ENCODE data around the gene LRRK2.

The LRRK2 gene

DNA sequence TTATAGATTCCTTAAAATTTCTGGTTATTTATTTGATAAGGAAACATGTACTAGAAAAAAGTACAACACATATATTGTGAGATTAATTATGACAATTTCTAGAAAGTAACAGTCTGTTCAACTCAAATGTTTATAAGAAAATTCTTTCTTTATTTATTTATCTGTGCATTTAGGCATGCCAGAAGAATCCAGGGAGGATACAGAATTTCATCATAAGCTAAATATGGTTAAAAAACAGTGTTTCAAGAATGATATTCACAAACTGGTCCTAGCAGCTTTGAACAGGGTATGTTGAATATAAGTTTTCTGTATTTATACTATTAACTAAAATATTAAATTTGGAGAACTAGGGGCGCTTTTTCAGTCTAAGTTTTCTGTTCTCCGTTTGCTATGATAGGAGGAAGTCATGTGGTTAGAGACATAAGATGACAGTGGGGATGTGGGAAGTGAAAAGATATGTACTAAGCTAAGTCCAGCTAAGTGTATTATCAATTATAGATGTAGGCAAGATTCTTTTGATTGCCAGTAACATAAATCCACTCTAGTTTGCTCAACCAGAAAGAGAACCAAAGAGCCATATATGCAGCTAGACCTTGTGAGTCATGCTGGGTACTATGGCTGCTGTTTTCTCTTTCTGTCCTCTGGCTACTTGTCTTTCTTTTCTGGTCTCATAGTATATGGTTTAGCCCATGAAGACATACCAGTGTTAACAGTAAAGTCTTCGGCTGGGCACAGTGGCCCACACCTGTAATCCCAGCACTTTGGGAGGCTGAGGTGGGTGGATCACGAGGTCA, 39.0 kb downstream of the LRRK2 start (continued):
- TF ChIP-seq ZNF248 (tag by site-specific recombination; IDR thresholded peaks at IDR 0.05) (no peak), ZNF175 (tag by site-specific recombination; IDR thresholded peaks at IDR 0.05) (no peak), ZNF433 (tag by site-specific recombination; IDR thresholded peaks at IDR 0.05; ENCODE audit: low read depth) (no peak)

DNA sequence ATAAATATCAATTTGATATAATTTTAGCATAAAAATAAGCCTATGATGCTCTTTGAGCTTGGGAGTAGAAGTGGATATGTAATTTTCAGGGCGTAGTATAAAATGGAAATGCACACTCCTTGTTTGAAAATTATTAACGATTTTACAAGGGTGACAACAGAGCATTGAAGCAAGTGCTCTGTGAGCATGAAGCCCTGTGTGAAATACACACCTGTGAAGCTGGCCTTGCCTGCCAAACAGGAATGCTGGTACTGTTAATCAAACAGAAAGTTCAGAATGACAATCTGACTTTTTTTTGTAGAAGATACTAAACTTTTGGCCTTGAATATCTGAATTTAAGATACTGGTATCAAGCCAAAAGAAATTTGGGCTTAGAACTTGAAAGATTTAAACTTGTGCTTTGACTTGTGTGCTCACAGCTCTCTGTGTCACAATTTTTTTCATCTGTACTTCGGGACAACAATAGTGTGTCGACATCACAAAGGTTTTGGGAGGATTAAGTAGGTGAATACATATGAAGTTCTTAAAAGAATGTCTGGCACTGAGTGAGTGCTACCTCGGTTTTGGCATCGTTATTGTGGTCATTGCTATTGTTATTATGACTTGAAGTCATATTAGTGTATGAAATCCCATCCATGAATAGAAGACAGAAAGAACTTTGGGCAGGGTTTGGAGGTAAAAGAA, 47.3 kb downstream of the LRRK2 start:
- no peaks in the 10 kb centered on the region for H3K36me3 ChIP-seq (ENCODE audit: control insufficient read depth in 2 of 2, insufficient read depth in 1 of 2, low read length in 2 of 2)
- ChIA-PET CTCF (no interaction called here), POLR2A (no interaction called here)
- no peaks in the 10 kb centered on the region for H3K9me3 ChIP-seq (ENCODE audit: control insufficient read depth, insufficient read depth, low read depth, low read length)
- H3K4me3 ChIP-seq (ENCODE audit: low read depth, low read length) = no peak overlapping the region
- H3K27ac ChIP-seq (ENCODE audit: extremely low read depth, low read depth, low read length) = no peak overlapping the region
- TF ChIP-seq ZNF530 (tag by site-specific recombination; IDR thresholded peaks at IDR 0.05; ENCODE audit: low read depth) (no peak), ZNF16 (tag by site-specific recombination; IDR thresholded peaks at IDR 0.05; ENCODE audit: low read depth) (no peak), ZBTB8A (tag by site-specific recombination; IDR thresholded peaks at IDR 0.05) (no peak), SCRT2 (tag by site-specific recombination; IDR thresholded peaks at IDR 0.05) (no peak), ZNF701 (tag by site-specific recombination; IDR thresholded peaks at IDR 0.05) (no peak), SP3 (tag by site-specific recombination; IDR thresholded peaks at IDR 0.05) (no peak), SCRT1 (tag by site-specific recombination; IDR thresholded peaks at IDR 0.05; ENCODE audit: borderline replicate concordance) (no peak), ZNF341 (tag by site-specific recombination; IDR thresholded peaks at IDR 0.05; ENCODE audit: low read depth) (no peak), ZNF670 (tag by site-specific recombination; IDR thresholded peaks at IDR 0.05; ENCODE audit: low read depth) (no peak), ZNF658 (tag by site-specific recombination; IDR thresholded peaks at IDR 0.05) (no peak), MYNN (tag by site-specific recombination; IDR thresholded peaks at IDR 0.05; ENCODE audit: borderline replicate concordance) (no peak)
- H3K4me1 ChIP-seq (ENCODE audit: control insufficient read depth, insufficient read depth, low read length) = no peaks in the 10 kb centered on the region

DNA sequence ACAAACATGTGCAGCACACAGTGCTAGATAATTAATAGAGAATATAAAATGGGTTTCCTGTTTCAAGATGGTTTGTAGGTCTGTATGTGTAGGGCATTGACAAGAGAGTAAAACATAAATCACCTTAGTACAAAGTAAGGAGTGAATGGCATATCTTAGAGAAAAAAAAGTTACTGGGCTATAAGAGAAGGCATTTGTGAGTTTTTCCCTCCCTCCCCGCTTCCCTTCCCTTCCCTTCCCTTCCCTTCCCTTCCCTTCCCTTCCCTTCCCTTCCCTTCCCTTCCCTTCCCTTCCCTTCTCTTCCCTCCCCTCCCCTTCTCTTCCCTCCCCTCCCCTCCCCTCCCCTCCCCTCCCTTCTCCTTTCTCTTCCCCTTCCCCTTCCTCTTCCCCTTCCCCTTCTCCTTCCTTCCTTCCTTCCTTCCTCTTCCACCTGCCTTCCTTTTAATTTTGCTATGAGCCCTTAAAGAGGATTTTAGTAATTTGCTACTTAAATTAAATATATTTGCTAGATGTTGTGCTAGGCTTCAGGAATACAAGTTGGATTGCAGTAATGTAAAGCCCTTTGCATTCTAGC, 57.1 kb downstream of the LRRK2 start:
- Histone ChIP-seq H3K4me3 (ENCODE audit: low read depth, low read length) (no peak overlapping the region), H3K36me3 (ENCODE audit: control insufficient read depth in 2 of 2, insufficient read depth in 1 of 2, low read length in 2 of 2) (no peaks in the 10 kb centered on the region), H3K9me3 (ENCODE audit: control insufficient read depth, insufficient read depth, low read depth, low read length) (no peaks in the 10 kb centered on the region), H3K4me1 (ENCODE audit: control insufficient read depth, insufficient read depth, low read length) (no peaks in the 10 kb centered on the region), H3K27ac (ENCODE audit: extremely low read depth, low read depth, low read length) (no peak overlapping the region)
- ChIA-PET POLR2A (no interaction called here), CTCF (no interaction called here)
- TF ChIP-seq ZNF341 (tag by site-specific recombination; IDR thresholded peaks at IDR 0.05; ENCODE audit: low read depth) (no peak), ZNF24 (tag by site-specific recombination; IDR thresholded peaks at IDR 0.05) (no peak), OSR2 (tag by site-specific recombination; IDR thresholded peaks at IDR 0.05) (no peak), ZNF202 (tag by site-specific recombination; IDR thresholded peaks at IDR 0.05; ENCODE audit: borderline replicate concordance) (no peak), ZNF830 (tag by site-specific recombination; IDR thresholded peaks at IDR 0.05; ENCODE audit: low read depth) (no peak), ZNF394 (tag by site-specific recombination; IDR thresholded peaks at IDR 0.05; ENCODE audit: borderline replicate concordance) (no peak), ZNF146 (tag by site-specific recombination; IDR thresholded peaks at IDR 0.05) (no peak), KLF7 (tag by site-specific recombination; IDR thresholded peaks at IDR 0.05; ENCODE audit: borderline replicate concordance) (no peak), ZNF654 (tag by site-specific recombination; IDR thresholded peaks at IDR 0.05; ENCODE audit: low read depth) (no peak), ZNF214 (tag by site-specific recombination; IDR thresholded peaks at IDR 0.05; ENCODE audit: borderline replicate concordance) (no peak), KLF9 (tag by site-specific recombination; IDR thresholded peaks at IDR 0.05; ENCODE audit: low read depth) (no peak), ZNF670 (tag by site-specific recombination; IDR thresholded peaks at IDR 0.05; ENCODE audit: low read depth) (no peak)
